WERI-Rb-1 (cell line): ENCODE measurements around the gene TFDP1.

Experiments
- DNase-seq: peaks from one replicate; pipeline ENCODE4 v3.0.0-alpha.2; 2020
- H3K27ac ChIP-seq: fragments of 250-450 bp; sonication (Bioruptor Pico); 2 replicates; pipeline ENCODE4 v1.5.1; 2020; ENCODE audit warnings: mild to moderate bottlenecking, moderate library complexity
- H3K27me3 ChIP-seq: fragments of 250-450 bp; sonication (Bioruptor Pico); 2 replicates; pipeline ENCODE4 v1.5.1; 2021; ENCODE audit warnings: mild to moderate bottlenecking, low read depth, moderate library complexity; ENCODE audit not compliant: insufficient read depth, severe bottlenecking
- H3K36me3 ChIP-seq: fragments of 250-450 bp; sonication (Bioruptor Pico); 2 replicates; pipeline ENCODE4 v1.5.1; 2020; ENCODE audit warnings: mild to moderate bottlenecking, moderate library complexity
- H3K4me3 ChIP-seq: 2 replicates; pipeline ENCODE4 v1.5.1; 2011; ENCODE audit warnings: low read depth, mild to moderate bottlenecking, control low read depth, low read length
- H3K9me3 ChIP-seq: fragments of 250-450 bp; sonication (Bioruptor Pico); 2 replicates; pipeline ENCODE4 v1.5.1; 2021; ENCODE audit warnings: mild to moderate bottlenecking, moderate library complexity; ENCODE audit not compliant: severe bottlenecking
- CTCF ChIP-seq: IDR thresholded peaks from 2 replicates; pipeline ENCODE4 v1.5.1; 2011; ENCODE audit warnings: low read depth, mild to moderate bottlenecking, control low read depth, inconsistent platforms, low read length

Gene TFDP1

GRCh38 chr13:113625965-113626721 lies 41.6 kb downstream of the TFDP1 start:
- no peak for DNase-seq
- Histone ChIP-seq H3K27ac (no peak overlapping the region), H3K36me3 (peaks cover 80% of the 10 kb centered on the region), H3K9me3 (peaks cover 8% of the 10 kb centered on the region), H3K27me3 (no peaks in the 10 kb centered on the region), H3K4me3 (no peak overlapping the region)
- TF ChIP-seq CTCF, result no peak

- peaks cover 8% of the 10 kb centered on the region for H3K9me3 ChIP-seq
- no peak for DNase-seq
- H3K27ac ChIP-seq, result no peak overlapping the region
- H3K27me3 ChIP-seq, result no peaks in the 10 kb centered on the region
- H3K4me3 ChIP-seq, result no peak overlapping the region
- TF ChIP-seq CTCF, result no peak
- peaks cover 84% of the 10 kb centered on the region for H3K36me3 ChIP-seq
These were observed 42.6 kb downstream of the TFDP1 start for GRCh38 chr13:113627136-113627535.

- peaks cover 84% of the 10 kb centered on the region for H3K36me3 ChIP-seq
These were observed 44.0 kb downstream of the TFDP1 start for GRCh38 chr13:113628291-113629270.

GRCh38 chr13:113629866-113630265 lies 45.3 kb downstream of the TFDP1 start:
- Histone ChIP-seq H3K36me3 (peaks cover 90% of the 10 kb centered on the region), H3K9me3 (no peaks in the 10 kb centered on the region), H3K27me3 (no peaks in the 10 kb centered on the region), H3K27ac (no peak overlapping the region), H3K4me3 (no peak overlapping the region)
- DNase-seq, result no peak
- no peak for TF ChIP-seq CTCF

More at GRCh38 chr13:113628291-113629270, 44.0 kb downstream of the TFDP1 start:
- no peak for TF ChIP-seq CTCF
- no peaks in the 10 kb centered on the region for H3K9me3 ChIP-seq
- H3K4me3 ChIP-seq, result no peak overlapping the region
- no peak for DNase-seq
- peak overlapping the region; percentile 26; the same call in 1 of the 2 replicates for H3K27ac ChIP-seq
- H3K27me3 ChIP-seq, result no peaks in the 10 kb centered on the region

- TF ChIP-seq CTCF, result no peak
- H3K36me3 ChIP-seq, result peaks cover 94% of the 10 kb centered on the region
- peak; percentile 80 for DNase-seq
- H3K4me3 ChIP-seq, result no peak overlapping the region
- no peaks in the 10 kb centered on the region for H3K27me3 ChIP-seq
- H3K9me3 ChIP-seq, result no peaks in the 10 kb centered on the region
- H3K27ac ChIP-seq, result no peak overlapping the region; the same call in 1 of the 2 replicates
These were observed 45.7 kb downstream of the TFDP1 start for GRCh38 chr13:113630296-113630695.
